GM12891 (cell line): Measurements from ENCODE around the gene CADPS.

Experiments
- POLR2AphosphoS5 ChIP-seq: IDR thresholded peaks from 2 replicates; pipeline ENCODE4 v1.6.1; 2011; ENCODE audit warnings: low read depth, low read length, control low read depth
- TAF1 ChIP-seq: IDR thresholded peaks from 2 replicates; pipeline ENCODE4 v1.6.1; 2011; ENCODE audit warnings: low read depth, low read length, control low read depth

GRCh38 chr3:62453448-62453847, 421.8 kb downstream of the CADPS start:
- no peak for TF ChIP-seq TAF1
- no peak for TF ChIP-seq POLR2AphosphoS5
